HG02970 (cell line): Measurements from ENCODE around the gene SLC35C1.
"Not testable (repeated sequence)": the region's sequence is repeated elsewhere in the genome, so short reads cannot be mapped to it uniquely, and the experiment has no call there.

Experiments
- ATAC-seq: cut with Tn5 transposase; IDR thresholded peaks from one replicate; pipeline ENCODE4 v1.9.1; 2021; ENCODE audit warnings: mild to moderate bottlenecking, moderate library complexity, moderate number of reproducible peaks; ENCODE audit not compliant: unreplicated experiment, low FRiP score

The SLC35C1 gene

GRCh38 chr11:45779602-45780001 lies 25.3 kb upstream of the SLC35C1 start:
- no peak for ATAC-seq

GRCh38 chr11:45786272-45786671 lies 18.7 kb upstream of the SLC35C1 start:
- ATAC-seq, result no peak

- ATAC-seq, result no peak
These were observed 16.1 kb upstream of the SLC35C1 start for GRCh38 chr11:45788887-45789286.

- ATAC-seq, result no peak
These were observed 13.4 kb upstream of the SLC35C1 start for GRCh38 chr11:45791524-45791923.

GRCh38 chr11:45794169-45794568 lies 10.8 kb upstream of the SLC35C1 start:
- no peak for ATAC-seq

- no peak for ATAC-seq
These were observed 9.6 kb upstream of the SLC35C1 start for GRCh38 chr11:45795379-45795778.

- ATAC-seq, result no peak
These were observed 8.5 kb upstream of the SLC35C1 start for GRCh38 chr11:45796461-45796861.

- ATAC-seq, result no peak
These were observed 6.0 kb upstream of the SLC35C1 start for GRCh38 chr11:45798793-45799441.

- ATAC-seq, result no peak
These were observed 5.4 kb upstream of the SLC35C1 start for GRCh38 chr11:45799562-45799961.

- ATAC-seq, result no peak
These were observed 4.7 kb upstream of the SLC35C1 start for GRCh38 chr11:45800261-45800660.

GRCh38 chr11:45801723-45802315 lies 3.1 kb upstream of the SLC35C1 start:
- no peak for ATAC-seq

- ATAC-seq, result no peak
These were observed 2.2 kb upstream of the SLC35C1 start for GRCh38 chr11:45802531-45803317.

- no peak for ATAC-seq
These were observed 783 bp upstream of the SLC35C1 start for GRCh38 chr11:45803971-45804760.

GRCh38 chr11:45805305-45806071 lies 539 bp downstream of the SLC35C1 start:
- no peak for ATAC-seq

GRCh38 chr11:45806072-45806933 lies 1.4 kb downstream of the SLC35C1 start:
- ATAC-seq, result no peak

- no peak for ATAC-seq
These were observed 2.2 kb downstream of the SLC35C1 start for GRCh38 chr11:45806937-45807791.

GRCh38 chr11:45807792-45808238 lies 2.9 kb downstream of the SLC35C1 start:
- no peak for ATAC-seq

GRCh38 chr11:45808427-45808826 lies 3.5 kb downstream of the SLC35C1 start:
- ATAC-seq, result not testable (repeated sequence)
